H9 (cell line): ENCODE data around the gene RPS16. TPM values are rescaled to one million over a fixed set of nuclear protein-coding genes. Genes with fewer than 3 reads are reported as not detected.
A peak's percentile ranks its signal among the peaks of the same experiment; 100 is the strongest.

ENCODE experiments used
- DNase-seq: peaks from one replicate; pipeline ENCODE4 v3.0.0-alpha.2; 2017
- H2AFZ ChIP-seq: one replicate; pipeline ENCODE4 v1.6.1; 2013; ENCODE audit warnings: mild to moderate bottlenecking, low read length, control low read depth, moderate library complexity
- H2AK5ac ChIP-seq: 2 replicates; pipeline ENCODE4 v1.6.1; 2013; ENCODE audit warnings: low read length, control low read depth, mixed read lengths; ENCODE audit not compliant: insufficient read length
- H2BK120ac ChIP-seq: one replicate; pipeline ENCODE4 v1.6.1; 2013; ENCODE audit warnings: low read depth, mild to moderate bottlenecking, low read length, control low read depth, inconsistent platforms; ENCODE audit not compliant: poor library complexity, severe bottlenecking
- H2BK12ac ChIP-seq: 2 replicates; pipeline ENCODE4 v1.6.1; 2013; ENCODE audit warnings: low read length, control low read depth, mixed read lengths, low read depth; ENCODE audit not compliant: insufficient read length
- H2BK15ac ChIP-seq: 2 replicates; pipeline ENCODE4 v1.6.1; 2013; ENCODE audit warnings: low read depth, low read length, control low read depth
- H2BK20ac ChIP-seq: one replicate; pipeline ENCODE4 v1.6.1; 2013; ENCODE audit warnings: low read depth, mild to moderate bottlenecking, low read length, control low read depth, inconsistent platforms; ENCODE audit not compliant: poor library complexity, severe bottlenecking
- H2BK5ac ChIP-seq: 2 replicates; pipeline ENCODE4 v1.6.1; 2013; ENCODE audit warnings: low read length, control low read depth, mixed read lengths; ENCODE audit not compliant: insufficient read length
- H3K14ac ChIP-seq: 2 replicates; pipeline ENCODE4 v1.6.1; 2013; ENCODE audit warnings: low read length, control low read depth; ENCODE audit not compliant: insufficient read depth
- H3K18ac ChIP-seq: 2 replicates; pipeline ENCODE4 v1.6.1; 2013; ENCODE audit warnings: low read depth, mild to moderate bottlenecking, mixed read lengths, low read length, control low read depth; ENCODE audit not compliant: insufficient read length
- H3K23ac ChIP-seq: 2 replicates; pipeline ENCODE4 v1.6.1; 2013; ENCODE audit warnings: low read length, control low read depth, mixed read lengths, low read depth; ENCODE audit not compliant: insufficient read length
- H3K23me2 ChIP-seq: 2 replicates; pipeline ENCODE4 v1.6.1; 2013; ENCODE audit warnings: low read depth, mild to moderate bottlenecking, mixed read lengths, low read length, control low read depth; ENCODE audit not compliant: insufficient read length, poor library complexity, severe bottlenecking
- H3K27ac ChIP-seq: 2 replicates; pipeline ENCODE4 v1.5.1; 2013; ENCODE audit warnings: low read length, control low read depth, mixed read lengths, low read depth; ENCODE audit not compliant: insufficient read length
- H3K27me3 ChIP-seq: 2 replicates; pipeline ENCODE4 v1.6.1; 2013; ENCODE audit warnings: low read length, control low read depth, inconsistent platforms; ENCODE audit not compliant: insufficient read depth
- H3K4ac ChIP-seq: 2 replicates; pipeline ENCODE4 v1.6.1; 2013; ENCODE audit warnings: low read depth, mild to moderate bottlenecking, control low read depth, inconsistent platforms, low read length, moderate library complexity
- H3K4me1 ChIP-seq: 2 replicates; pipeline ENCODE4 v1.6.1; 2013; ENCODE audit warnings: low read length, control low read depth, inconsistent platforms; ENCODE audit not compliant: insufficient read depth
- H3K4me2 ChIP-seq: 2 replicates; pipeline ENCODE4 v1.6.1; 2013; ENCODE audit warnings: low read length, control low read depth, mixed read lengths; ENCODE audit not compliant: insufficient read length, insufficient read depth
- H3K56ac ChIP-seq: 2 replicates; pipeline ENCODE4 v1.6.1; 2013; ENCODE audit warnings: low read depth, mild to moderate bottlenecking, mixed read lengths, low read length, control low read depth; ENCODE audit not compliant: insufficient read length
- H3K79me1 ChIP-seq: 2 replicates; pipeline ENCODE4 v1.6.1; 2013; ENCODE audit warnings: low read depth, mild to moderate bottlenecking, moderate library complexity, low read length, control low read depth, inconsistent platforms; ENCODE audit not compliant: insufficient read depth, poor library complexity, severe bottlenecking
- H3K79me2 ChIP-seq: 2 replicates; pipeline ENCODE4 v1.6.1; 2013; ENCODE audit warnings: low read length, control low read depth, inconsistent platforms; ENCODE audit not compliant: insufficient read depth
- H3K9ac ChIP-seq: 2 replicates; pipeline ENCODE4 v1.6.1; 2013; ENCODE audit warnings: low read length, control low read depth, mixed read lengths; ENCODE audit not compliant: insufficient read length; ENCODE audit errors: extremely low read depth
- H3K9me3 ChIP-seq: one replicate; pipeline ENCODE4 v1.6.1; 2013; ENCODE audit warnings: low read depth, low read length, inconsistent platforms; ENCODE audit not compliant: control insufficient read depth
- H3T11ph ChIP-seq: one replicate; pipeline ENCODE4 v1.6.1; 2013; ENCODE audit warnings: mild to moderate bottlenecking, low read length, control low read depth, inconsistent platforms
- H4K20me1 ChIP-seq: one replicate; pipeline ENCODE4 v1.6.1; 2013; ENCODE audit not compliant: control insufficient read depth, insufficient read length, insufficient read depth
- H4K5ac ChIP-seq: 2 replicates; pipeline ENCODE4 v1.6.1; 2013; ENCODE audit warnings: low read depth, mild to moderate bottlenecking, mixed read lengths, low read length, control low read depth; ENCODE audit not compliant: insufficient read length
- H4K8ac ChIP-seq: replicated peaks from 2 replicates; pipeline ENCODE4 v1.6.1; 2013; ENCODE audit warnings: low read length, control low read depth, mixed read lengths, low read depth; ENCODE audit not compliant: insufficient read length
- H4K91ac ChIP-seq: 2 replicates; pipeline ENCODE4 v1.6.1; 2013; ENCODE audit warnings: low read depth, mild to moderate bottlenecking, moderate library complexity, mixed read lengths, low read length, control low read depth; ENCODE audit not compliant: insufficient read length
- H3K27ac Mint-ChIP-seq, 3 experiments: 2 replicates in 2 of 3; 3 replicates in 1 of 3; pipeline ENCODE4 v1.8.0; 2020 to 2021; ENCODE audit warnings: mixed read lengths in 3 of 3, mild to moderate bottlenecking in 1 of 3, moderate library complexity in 1 of 3
- H3K27me3 Mint-ChIP-seq: 2 replicates; pipeline ENCODE4 v1.8.0; 2021; ENCODE audit warnings: low read depth, mild to moderate bottlenecking, moderate library complexity, mixed read lengths
- H3K36me3 Mint-ChIP-seq, 3 experiments: 2 replicates in 2 of 3; 3 replicates in 1 of 3; pipeline ENCODE4 v1.8.0; 2020 to 2021; ENCODE audit warnings: low read depth in 3 of 3, mixed read lengths in 3 of 3; ENCODE audit not compliant: insufficient read depth in 1 of 3
- H3K4me1 Mint-ChIP-seq, 2 experiments: 2 replicates each; pipeline ENCODE4 v1.8.0; 2020; ENCODE audit warnings: mixed read lengths in 2 of 2
- H3K4me3 Mint-ChIP-seq, 2 experiments: 2 replicates in 1 of 2; 3 replicates in 1 of 2; pipeline ENCODE4 v1.8.0; 2020 to 2021; ENCODE audit warnings: mild to moderate bottlenecking in 2 of 2, mixed read lengths in 2 of 2, moderate library complexity in 1 of 2
- H3K9me3 Mint-ChIP-seq, 2 experiments: 2 replicates in 1 of 2; 3 replicates in 1 of 2; pipeline ENCODE4 v1.8.0; 2020; ENCODE audit warnings: mild to moderate bottlenecking in 2 of 2, mixed read lengths in 2 of 2, moderate library complexity in 1 of 2
- WGBS: extraction: QIAGEN DNeasy Blood & Tissue Kit; methylation state at CpG from one replicate; pipeline ENCODE4 v1.1.7; 2013; ENCODE audit warnings: missing lambda C conversion rate, low lambda C conversion rate, mixed read lengths; ENCODE audit not compliant: insufficient read length; ENCODE audit errors: extremely low coverage; 5-methylcytosine and 5-hydroxymethylcytosine counted together
- total RNA-seq: library from RNA; stranded (reverse); gene quantifications from 2 replicates; pipeline ENCODE4 v1.2.1, GENCODE V29; 2021
- TF ChIP-seq, protein P1 (sequence below): fragments of 200-600 bp; sonication (generic); conservative IDR thresholded peaks from 3 replicates; pipeline ENCODE4 v1.8.0; 2021; ENCODE audit warnings: antibody characterized with exemption, mild to moderate bottlenecking

The RPS16 gene
- total RNA-seq, 1 experiment from 2014 or later: 2,711 TPM

DNA sequence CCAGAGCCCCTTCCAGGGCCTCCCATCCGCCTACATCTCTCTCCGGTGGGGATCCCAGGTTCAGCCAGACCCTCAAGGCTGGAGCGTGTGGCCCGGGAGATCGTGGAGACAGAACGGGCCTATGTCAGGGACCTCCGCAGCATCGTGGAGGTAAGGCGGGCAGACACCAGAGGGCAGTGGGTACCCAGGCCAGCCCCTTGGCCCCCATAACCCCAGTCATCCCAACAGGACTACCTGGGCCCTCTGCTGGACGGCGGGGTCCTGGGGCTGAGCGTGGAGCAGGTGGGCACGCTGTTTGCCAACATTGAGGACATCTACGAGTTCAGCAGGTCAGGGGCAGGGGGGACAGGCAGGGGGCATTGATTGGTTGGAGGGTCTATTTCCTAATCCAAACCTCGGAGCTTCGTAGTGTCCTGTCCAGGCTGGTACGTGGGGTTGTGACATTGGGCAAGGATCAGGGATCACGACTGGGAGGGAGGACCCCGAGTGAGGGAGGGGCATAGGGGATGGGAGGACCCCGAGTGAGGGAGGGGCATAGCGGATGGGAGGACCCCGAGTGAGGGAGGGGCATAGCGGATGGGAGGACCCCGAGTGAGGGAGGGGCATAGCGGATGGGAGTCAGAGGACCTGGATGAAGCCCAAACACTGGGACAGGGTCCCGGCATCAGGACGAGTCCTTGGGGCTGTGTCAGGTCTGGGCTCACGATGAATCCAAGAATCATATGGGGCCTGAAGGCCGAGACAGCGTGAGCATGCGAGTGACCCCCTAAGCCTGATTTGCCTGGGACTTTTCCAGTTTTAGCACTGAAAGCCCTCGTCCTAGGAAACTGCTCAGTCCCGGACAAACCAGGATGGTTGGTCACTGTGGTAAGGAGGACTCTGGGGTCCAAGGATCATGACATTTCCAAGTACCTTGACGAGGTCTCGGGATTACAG is 20.4 kb downstream of the RPS16 start:
- TF ChIP-seq, protein P1, sequence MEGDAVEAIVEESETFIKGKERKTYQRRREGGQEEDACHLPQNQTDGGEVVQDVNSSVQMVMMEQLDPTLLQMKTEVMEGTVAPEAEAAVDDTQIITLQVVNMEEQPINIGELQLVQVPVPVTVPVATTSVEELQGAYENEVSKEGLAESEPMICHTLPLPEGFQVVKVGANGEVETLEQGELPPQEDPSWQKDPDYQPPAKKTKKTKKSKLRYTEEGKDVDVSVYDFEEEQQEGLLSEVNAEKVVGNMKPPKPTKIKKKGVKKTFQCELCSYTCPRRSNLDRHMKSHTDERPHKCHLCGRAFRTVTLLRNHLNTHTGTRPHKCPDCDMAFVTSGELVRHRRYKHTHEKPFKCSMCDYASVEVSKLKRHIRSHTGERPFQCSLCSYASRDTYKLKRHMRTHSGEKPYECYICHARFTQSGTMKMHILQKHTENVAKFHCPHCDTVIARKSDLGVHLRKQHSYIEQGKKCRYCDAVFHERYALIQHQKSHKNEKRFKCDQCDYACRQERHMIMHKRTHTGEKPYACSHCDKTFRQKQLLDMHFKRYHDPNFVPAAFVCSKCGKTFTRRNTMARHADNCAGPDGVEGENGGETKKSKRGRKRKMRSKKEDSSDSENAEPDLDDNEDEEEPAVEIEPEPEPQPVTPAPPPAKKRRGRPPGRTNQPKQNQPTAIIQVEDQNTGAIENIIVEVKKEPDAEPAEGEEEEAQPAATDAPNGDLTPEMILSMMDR: peak; percentile 44
- Histone ChIP-seq H2AFZ (no peak overlapping the region), H4K8ac (no peak overlapping the region), H4K91ac (no peak overlapping the region), H3K79me1 (peaks cover 6% of the 10 kb centered on the region), H3K14ac (no peak overlapping the region; the same call in 1 of the 2 replicates), H3T11ph (no peak overlapping the region), H2BK120ac (no peak overlapping the region), H3K23ac (no peak overlapping the region), H3K79me2 (peaks cover 6% of the 10 kb centered on the region; the same call in 1 of the 2 replicates), H3K4me2 (peak overlapping the region; percentile 89), H3K9me3 (no peaks in the 10 kb centered on the region), H4K5ac (no peak overlapping the region), H3K18ac (no peak overlapping the region), H2BK12ac (no peak overlapping the region), H2BK20ac (no peak overlapping the region), H2BK5ac (no peak overlapping the region), H3K27me3 (no peaks in the 10 kb centered on the region), H3K4ac (no peak overlapping the region), H3K27ac (no peak overlapping the region), H3K4me1 (peaks cover 4% of the 10 kb centered on the region; the same call in 1 of the 2 replicates), H3K9ac (no peak overlapping the region), H3K23me2 (peaks cover 7% of the 10 kb centered on the region), H2AK5ac (no peak overlapping the region), H3K56ac (no peak overlapping the region), H4K20me1 (peaks cover 2% of the 10 kb centered on the region), H2BK15ac (no peak overlapping the region)
- no CpG with 5 or more reads among the region's 35 CpGs for WGBS
- H3K27me3 Mint-ChIP-seq: peaks cover 1% of the 10 kb centered on the region; the same call in 1 of the 2 replicates
- no peaks in the 10 kb centered on the region; a peak in 1 of 5 replicates for H3K9me3 Mint-ChIP-seq
- peak overlapping the region; percentile 74 to 96 for H3K4me3 Mint-ChIP-seq
- peaks cover 17 to 59% (median 39%) of the 10 kb centered on the region in 3 experiments for H3K36me3 Mint-ChIP-seq
- peaks cover 26 to 34% of the 10 kb centered on the region in 2 experiments for H3K4me1 Mint-ChIP-seq
- DNase-seq: peak; percentile 74
- peak overlapping the region in 2 of 3 experiments; percentile 61 to 88; a peak in 3 of 7 replicates for H3K27ac Mint-ChIP-seq
